NCI-H1436 (cell line): ENCODE results near the gene PDE4D.

Experiments
- DNase-seq: peaks from one replicate; lab custom pipeline; 2025; lab: John Stamatoyannopoulos, UW

PDE4D gene

DNA sequence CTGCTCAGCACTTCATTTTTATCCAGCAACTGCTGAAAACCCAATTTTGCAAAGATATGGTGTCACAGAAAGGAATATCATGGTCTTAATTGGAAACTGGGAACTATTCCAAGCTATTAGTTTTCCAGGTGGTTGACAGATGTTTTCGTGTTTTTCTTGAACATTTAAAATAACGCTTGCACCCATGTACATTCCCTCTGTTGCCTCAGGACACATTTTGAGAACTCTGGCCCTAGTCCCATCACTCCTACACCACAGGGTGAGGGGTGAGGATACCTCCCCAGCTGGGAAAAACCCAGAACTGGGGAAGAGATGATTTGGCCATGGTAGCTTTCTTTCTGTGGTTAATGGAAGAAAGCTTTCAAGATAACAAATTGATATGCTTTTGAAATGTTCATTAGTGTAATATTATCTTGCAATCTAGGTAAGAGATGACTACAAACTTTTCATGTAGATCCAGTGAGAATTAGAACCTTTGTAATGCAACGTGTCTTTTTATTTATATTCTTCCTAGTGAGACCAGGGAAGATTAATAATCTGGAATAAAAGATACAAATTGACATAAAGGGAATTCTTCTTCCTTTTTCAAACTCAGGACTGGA lies 683.7 kb downstream of the PDE4D start:
- DNase-seq: no peak

DNA sequence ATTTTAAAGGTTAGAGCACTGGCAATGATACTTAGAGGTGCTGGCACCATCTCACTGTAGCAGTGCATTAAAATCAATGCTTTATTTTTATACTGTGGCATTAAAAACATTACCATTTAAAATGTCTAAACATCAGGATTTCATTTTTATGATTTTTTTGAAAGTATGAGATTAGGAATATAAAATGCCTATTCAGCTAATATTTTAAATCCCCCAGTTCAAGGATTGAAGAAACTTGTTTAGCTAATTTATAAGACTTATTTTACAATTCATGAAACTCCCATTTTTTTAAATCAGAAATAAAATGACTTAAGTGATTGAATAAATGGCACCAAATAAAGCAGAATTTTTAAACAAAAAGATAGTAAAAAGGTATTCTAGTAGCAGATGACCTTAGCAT lies 685.1 kb downstream of the PDE4D start:
- DNase-seq: no peak

DNA sequence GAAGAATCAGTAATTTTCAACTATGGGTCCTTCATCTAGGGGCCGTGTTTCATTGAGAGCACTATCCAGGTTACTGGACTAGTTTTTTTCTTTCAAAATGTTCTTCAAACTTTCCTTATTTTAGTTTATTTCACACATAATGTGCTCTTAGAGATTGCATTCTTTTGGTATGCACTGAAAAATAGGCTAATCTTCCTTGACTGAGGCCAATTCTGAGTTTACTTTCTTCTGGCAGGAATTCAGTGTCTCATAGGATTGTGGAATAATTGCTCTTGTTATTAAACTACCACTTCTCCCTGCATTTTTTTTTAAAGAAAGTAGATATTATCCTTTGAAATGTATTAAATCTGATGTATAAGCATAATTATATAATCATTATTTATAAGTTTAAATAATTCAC lies 686.1 kb downstream of the PDE4D start:
- no peak for DNase-seq

DNA sequence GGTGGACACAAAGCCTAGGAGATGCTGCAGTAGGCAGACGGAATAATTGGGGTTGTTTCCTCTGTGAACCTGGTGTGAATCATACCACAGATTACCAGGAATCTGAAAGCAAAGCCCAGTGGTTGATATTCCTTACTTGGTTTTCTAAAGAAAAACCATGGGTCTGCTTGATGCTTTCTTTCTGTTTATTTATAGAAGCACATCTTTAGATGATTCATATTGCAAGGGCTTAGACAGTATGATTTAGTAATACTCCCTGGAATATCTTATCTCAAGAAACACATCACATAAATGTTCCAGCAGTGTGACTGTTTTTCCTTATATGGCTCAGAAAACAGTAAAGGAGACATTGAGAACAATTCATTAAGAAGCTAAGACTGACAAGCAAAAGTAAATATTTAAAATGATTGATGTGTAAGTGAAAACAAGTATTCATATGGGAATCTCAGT lies 687.4 kb downstream of the PDE4D start:
- no peak for DNase-seq

DNA sequence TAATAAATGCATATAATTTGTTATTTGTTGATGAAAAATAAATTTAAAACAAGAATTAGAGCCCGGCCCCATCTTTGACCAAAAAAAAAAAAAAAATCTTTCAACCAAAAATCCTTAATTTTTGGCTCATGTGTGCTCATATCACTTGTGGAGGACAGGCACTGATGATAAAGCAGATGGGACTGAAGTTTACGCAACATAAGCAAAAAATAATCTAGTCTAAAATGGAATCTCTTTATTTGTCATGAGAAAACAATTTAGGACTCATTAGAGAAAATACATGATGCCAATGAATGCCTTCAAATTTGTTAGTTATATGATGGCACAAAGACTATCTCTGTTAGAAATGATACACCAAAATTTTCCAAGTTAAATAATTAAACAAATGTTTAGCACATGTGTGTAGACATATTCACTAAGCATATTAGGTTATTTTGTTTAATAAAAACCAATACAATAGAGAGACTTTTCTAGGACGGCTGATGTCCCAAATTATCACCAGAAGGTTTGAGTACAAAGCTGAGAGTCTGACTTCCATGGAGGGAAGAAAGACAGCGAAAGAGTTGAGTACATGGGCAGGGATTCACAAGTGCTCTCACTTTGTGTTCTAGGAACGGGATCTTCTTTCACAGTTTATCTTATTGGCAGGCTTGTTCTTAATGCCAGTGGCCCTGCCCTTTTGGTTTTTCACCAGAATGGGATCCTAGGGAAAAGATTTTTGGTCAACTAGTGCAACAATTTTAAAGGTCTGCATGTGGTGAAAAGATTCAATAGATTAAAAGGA lies 689.2 kb downstream of the PDE4D start:
- no peak for DNase-seq

DNA sequence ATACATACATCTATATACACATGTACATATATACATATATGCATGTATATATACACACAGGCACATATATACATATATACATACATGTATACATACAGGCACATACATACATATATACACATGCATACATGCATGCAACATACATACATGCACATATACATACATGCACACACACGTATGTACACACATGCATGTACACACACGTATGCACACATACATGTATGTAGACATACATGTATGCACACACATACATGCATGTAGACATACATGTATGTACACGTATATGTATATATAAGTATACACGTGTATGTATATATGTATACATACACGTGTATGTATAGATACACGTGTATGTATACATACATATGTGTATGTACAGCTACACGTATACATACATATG lies 693.7 kb downstream of the PDE4D start:
- no peak for DNase-seq

DNA sequence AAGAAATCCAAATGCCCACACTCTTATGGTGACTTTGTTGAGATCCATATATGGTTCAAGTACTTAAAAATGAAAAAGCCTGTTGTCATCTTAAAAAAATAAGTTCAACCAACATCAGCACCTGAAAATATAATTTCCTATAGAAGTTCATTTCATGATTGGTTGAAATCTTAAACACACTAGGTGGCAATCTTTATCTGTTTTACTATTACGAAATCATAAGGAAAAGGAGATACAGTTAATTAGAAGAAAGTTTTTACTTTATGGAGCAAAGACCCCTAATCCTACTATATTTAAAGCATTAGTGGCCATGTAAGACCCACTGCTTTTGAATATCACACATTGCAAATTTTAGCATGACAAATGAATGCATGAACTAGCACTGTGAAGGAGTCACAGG lies 694.7 kb downstream of the PDE4D start:
- DNase-seq: no peak

DNA sequence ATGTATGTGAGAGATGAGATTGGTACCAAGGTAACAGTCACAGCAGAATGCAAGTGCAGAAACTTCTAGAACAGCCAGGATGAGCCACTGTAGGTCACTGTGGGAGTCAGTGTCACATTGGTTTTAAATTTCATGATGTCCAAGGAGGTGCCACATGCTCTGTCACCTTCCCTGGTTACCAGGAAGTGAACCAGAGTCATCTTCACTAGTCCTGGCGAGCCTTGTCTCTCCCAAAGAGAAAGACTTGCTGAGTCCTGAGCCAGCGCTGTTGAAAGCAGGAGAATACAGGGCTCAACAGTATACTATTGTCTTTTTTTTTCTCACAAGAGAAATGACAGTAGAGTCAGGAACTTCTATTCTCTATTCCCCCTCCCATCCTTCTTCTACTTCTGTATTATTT lies 695.2 kb downstream of the PDE4D start:
- no peak for DNase-seq

DNA sequence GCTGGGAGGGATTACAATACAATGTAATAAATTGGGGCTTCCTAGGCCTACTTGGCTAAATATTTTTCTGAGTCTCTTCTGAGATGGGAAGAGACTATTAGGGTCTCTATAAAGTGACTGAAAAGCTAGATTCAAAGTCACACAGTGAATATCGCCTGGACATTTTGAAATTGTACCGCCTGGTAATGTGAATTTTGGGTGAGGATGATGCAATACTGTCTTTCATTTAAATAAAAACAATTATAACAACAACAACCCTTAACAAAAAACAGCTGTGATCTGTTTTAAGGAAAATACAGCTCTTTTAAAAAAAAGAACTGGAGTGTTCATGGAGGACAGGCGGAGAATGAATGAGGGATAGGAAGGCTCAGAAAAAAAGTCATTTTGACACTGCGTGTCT lies 695.6 kb downstream of the PDE4D start:
- no peak for DNase-seq

DNA sequence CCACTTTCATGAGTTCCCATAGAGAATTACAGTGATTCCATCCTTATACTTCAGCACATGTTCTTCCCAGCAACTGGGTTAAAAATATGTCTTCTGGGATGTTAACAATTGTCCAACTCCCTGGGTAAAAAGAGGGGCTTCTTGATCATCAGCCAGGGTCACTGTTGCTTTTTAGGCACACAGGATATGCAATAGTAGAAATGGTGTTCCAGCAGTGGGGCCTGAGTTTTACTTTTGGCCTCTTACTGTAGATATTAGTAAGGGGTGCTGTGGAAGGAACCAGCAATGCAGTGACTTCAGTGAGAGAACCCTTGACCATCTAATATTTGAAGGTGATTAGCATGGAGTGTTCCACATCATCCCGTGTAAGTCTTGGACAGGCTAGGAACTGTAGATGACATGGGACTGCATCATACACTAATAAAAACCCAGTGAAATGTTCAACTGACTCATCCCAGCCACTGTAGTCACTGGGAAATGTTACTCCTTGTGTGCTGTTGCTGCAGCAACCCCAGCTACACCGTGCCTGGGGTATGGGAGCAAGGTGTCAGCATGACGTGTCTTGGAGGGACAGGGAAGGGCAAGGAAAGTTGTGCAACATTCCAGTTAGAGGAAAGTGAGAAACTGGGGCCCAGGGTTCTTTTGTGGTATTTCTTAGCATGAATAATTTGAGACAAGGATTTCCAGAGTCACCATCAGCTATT lies 699.8 kb downstream of the PDE4D start:
- no peak for DNase-seq

DNA sequence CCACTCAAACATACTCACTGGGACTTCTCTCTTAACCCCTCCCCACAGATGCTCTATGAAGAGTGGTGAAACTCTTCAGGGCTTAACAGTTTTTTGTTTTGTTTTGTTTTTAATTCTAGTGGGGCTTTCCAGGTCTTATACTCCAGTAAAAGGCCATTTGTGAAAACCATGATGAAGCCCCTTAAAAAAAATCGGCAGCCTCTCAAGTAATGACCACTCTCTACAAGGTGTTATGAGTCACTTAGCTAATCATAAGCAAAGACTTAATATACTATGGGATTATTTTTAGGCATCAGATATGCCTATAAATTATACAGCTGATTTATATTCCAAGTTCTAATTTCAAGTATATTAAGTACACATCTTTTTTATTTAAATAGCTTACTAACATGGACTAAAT lies 702.8 kb downstream of the PDE4D start:
- DNase-seq: no peak

DNA sequence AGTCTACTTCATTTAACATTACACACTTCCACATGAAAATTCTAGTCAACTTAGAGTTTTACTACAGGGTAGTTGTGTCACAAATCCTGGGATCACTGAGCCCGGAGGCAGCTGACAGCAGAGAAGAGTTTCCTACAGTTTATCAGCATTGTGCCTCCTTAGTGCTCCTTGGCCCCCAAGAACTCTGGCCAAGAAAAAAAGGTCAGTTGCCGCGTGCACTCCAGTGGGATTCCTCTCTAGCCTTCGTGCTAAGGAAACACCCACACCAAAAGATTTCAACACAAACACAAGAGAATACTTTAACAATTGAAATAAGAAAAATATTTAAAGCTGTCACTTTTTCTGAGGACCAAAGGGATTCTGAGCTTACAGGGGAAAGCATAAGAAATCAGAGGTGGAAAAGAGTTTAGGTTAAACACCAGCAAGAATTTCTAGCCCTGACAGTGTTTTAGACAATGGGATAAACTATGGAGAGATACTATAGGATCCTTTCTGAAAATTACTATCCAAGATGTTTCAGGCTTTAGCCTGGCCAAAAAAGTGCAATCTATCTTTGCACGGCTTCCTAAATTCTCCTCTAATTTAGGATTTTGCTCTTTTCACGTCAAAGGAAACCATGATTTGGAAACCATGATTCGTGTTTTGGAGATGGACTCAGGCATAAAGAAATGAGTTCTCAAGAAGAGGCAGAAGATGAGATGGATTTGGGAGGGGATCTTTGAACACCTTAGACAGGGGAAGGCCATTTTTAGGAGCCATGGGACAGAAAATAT lies 703.9 kb downstream of the PDE4D start:
- DNase-seq: no peak

DNA sequence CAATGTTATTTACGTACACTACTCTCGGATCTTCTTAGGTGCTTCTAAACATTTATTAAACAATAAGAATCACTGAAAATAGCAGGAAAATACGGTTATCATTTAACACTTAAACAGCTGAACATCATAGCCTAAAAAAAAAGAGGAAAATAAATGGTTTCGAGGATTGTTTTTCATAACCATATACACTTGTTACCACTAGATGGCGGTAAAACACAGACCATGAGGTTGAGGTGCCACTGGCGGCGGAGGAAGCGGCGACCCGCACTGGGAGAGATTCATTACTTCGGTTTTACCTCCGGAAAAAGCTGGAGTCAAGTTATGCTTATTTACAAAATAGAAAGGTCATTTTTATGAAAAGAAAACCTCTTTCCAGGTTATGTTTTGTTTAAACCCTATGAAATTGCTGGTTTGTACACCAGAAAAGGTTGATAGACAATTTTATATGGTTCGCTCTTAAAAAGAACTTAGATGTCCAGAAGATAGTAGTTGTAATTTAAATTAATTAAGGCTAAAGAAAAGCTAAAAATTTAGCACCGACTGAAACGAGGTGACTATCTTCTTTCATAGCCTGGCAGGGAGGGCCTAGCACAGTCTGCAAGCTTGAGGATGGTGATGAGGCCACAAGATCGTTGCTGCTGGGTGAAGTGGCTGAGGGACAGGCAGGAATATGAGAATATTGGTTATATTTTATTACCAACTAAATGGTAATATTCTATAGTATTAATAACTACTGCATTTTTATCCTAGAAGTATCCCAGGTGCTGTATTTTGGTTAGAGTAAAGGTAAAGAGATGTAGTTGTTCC lies 704.9 kb downstream of the PDE4D start:
- DNase-seq: peak; percentile 78

DNA sequence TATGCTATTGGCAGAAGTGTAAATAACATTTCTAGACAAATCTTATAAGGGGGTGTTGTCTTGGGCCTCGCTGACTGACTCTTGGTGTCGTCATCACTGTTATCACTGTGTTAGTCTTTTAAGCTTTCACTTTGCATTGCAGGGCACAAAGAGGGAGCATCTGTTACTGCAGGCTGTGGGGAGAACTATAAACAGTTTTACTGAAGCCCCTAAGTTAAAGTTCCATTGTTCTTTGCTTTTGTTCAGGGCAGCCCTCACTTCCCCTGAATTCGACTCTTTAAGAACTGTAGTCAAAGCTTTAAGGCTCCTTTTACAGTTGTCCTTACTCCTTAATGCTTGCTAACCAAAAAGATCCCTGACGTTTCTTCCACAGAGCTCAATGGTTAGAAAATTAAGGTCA lies 705.7 kb downstream of the PDE4D start:
- DNase-seq: no peak

DNA sequence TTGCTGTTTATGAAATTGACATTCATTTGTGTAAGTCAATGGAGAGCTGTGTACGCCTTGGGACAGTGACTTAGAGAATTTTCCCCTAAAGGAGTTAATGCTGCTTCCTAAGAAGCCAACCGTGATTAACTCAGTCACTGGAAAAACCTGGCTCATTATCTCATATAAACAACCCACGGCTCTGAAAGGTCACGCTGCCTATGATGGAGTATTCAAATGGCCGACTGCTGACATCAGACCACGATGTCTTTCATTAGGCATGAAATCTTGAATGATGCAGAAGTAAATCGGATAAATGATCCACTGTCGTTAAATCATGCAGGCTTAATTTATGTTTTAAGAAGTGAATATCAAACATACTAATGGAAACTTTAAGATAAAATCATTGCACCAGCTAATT lies 706.9 kb downstream of the PDE4D start:
- DNase-seq: no peak

DNA sequence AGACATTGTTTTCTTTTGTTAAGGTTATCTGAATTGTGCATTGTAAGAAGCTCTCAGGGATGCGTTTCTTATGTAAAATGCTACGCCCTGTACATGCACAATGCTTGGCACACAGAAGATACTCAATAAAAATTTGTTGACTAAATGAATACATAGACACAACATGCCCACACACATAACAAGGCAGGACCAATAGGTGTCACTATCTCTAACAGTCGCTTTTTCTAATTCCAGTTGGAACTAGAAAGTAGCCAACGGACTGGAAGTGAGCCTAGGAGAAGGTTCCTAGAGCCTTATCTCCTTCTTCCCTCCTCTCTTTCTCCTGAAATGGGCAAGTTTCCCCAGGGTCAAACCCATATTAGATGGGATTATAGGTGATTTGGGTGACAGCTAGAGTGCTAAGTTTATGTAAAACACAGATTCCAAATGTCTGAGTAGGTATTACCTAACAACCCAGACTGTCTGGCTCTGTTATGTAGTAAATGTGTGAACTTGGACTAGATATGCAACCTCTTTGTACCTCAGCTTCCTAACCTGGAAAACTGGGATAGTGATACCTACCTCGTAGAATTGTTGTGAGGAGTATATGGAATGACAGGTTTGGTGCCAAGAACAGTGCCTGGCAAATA lies 707.7 kb downstream of the PDE4D start:
- DNase-seq: no peak

DNA sequence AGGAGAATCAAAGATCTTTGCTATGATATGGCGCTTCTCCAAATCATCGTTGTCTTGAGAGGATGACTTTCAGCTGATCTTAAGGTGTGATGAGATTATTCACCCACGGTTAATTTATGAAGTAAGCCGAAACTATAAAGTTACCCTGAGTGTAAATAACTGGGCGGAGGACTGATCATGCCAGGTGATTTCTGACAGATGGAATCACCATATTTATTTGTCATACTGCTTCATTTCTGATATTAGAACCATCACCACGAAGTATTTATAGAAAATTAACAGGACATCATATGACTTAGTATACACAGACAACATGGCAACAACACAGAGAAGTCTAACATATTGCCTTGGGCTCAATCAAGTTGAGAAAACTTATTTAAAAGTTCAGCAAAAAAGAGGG lies 708.8 kb downstream of the PDE4D start:
- no peak for DNase-seq

DNA sequence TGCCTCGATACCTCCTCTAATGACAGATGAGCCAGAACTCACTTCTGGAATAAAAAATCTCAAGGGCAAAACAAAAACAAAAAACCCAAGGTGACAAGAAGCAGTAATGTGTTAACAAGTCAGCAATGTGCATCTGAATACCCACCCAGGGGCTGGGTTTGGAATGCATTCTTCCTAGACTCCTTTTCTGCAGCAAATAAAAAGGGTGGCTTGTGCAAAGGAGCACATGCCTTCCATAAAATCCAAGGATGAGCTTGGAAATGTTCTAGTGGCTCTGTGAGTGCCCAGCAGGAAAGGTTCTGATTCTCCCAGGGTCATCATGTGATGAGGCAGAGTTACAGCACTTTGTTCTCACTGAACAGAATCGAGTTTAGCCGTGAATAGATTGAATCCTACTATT lies 710.8 kb downstream of the PDE4D start:
- no peak for DNase-seq

DNA sequence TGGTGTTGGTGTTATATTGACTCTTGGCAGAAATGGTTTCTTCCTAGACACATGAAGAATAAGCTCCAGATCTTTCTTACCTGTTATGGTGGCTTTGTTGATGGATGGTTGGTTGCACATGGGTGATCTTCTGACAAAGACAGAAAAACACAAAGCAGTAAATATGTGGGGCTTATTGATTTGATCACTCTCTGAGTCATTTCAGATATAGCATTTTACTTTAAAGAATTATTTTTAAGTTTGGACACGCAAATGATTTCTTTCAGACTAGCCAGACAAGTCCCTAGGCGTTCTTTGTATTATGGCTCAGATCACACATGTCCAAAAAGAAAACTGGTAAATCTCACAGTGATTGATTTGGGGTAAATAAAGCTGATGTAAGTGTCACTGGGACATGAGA lies 713.0 kb downstream of the PDE4D start:
- no peak for DNase-seq

DNA sequence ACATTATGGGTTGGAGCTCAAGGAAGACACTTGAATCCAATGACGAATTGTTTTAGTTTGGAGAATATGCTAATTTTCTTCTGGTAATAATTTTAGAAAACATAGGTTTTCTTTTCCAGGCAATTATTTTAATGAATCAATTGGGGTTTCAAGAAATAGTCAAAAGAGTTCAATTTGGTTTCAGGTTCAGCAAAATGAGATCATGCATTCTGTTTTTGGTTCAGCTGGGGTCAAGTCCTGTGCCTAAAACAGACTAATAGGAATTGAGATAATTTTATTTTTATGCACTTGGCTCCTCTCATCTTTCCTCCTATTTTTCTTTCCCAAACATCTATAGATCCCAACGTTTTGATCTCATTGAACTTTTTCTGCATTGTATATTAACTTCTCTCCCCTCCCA lies 713.8 kb downstream of the PDE4D start:
- no peak for DNase-seq

DNA sequence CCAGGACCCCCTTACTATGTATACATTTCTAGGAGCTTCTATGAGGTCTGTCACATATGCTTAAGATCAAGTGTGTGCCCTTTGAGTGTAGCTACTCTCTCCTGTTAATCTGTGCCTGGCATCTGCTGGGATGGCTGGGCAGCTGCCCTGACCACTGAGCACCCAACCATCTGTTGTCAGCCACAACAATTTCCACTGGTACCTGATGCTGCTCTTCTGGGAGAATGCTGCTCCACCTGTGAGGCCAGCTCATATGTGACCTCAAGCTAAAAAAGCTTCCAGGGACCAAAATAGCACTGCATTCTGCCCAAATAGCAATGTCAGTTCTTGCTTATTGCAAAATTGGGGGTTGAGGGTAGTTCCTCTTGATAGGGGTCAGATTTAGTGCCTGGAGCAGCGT lies 715.0 kb downstream of the PDE4D start:
- DNase-seq: no peak
